Hepatic stellate cell (primary cell): ENCODE measurements around the gene RSU1.

ENCODE experiments used
- DNase-seq: peaks from one replicate; pipeline ENCODE4 v3.0.0; 2011; ENCODE audit warnings: low spot score

The RSU1 gene

GRCh38 chr10:16822027-16822426 is 4.8 kb upstream of the RSU1 start:
- DNase-seq, result no peak

DNA sequence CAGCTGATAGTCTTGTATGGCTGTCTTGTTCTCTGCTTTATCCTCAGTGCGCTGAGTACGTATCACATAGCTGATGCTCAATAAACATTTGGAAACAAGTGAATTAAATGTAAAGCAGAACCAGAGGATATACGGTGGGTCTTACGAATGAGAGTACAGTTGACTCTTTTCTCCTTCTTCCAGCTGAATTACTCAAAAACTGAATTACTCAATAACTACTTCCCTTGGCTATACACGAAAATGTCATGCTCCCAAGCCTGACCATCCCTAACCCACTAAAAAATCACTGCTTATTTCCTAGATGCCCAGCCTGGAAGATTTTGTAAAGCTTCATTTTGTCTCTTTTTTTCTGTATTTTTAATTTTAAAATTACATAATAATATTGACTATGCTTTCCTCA is 3.2 kb upstream of the RSU1 start:
- no peak for DNase-seq

- no peak for DNase-seq
Measured at GRCh38 chr10:16820018-16820417, 2.8 kb upstream of the RSU1 start.

DNA sequence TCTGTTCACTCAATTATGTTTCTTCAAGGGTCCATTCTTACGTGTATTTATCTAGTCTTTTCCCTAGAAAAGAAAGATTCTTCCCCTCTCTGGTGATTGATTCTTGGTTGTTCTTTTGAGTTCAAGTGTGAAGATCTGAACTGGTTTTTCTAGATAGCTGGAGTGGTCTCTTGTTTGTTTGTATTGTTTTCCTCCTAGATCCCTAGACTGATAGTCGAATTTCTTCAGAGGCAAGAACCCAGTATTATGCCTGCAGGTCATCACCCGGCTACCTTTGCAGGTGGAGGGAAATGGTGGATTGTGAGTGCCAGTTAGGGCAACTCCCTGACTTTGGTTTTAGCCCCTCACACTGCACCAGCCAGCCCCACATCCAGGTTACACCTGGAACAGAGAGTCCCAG is 2.2 kb upstream of the RSU1 start:
- DNase-seq, result no peak

- no peak for DNase-seq
Measured at GRCh38 chr10:16819026-16819425, 1.8 kb upstream of the RSU1 start.

DNA sequence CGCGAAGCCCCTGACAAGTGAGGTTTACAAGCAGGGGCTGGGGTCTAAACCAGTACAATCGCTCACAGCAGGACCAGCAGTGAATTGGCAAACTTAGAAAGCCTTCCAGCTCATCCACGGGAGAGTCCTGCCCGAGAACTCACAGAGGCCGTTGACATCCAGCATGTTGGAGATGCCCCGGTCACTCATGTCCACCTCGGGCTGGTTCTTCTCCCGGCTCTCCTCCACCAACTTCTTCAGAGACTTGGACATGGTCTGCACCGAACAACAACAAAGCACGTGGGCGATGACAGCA is 447 bp downstream of the RSU1 start:
- DNase-seq, result no peak

- DNase-seq, result no peak
Measured at GRCh38 chr10:16816171-16816570, 1.1 kb downstream of the RSU1 start.

DNA sequence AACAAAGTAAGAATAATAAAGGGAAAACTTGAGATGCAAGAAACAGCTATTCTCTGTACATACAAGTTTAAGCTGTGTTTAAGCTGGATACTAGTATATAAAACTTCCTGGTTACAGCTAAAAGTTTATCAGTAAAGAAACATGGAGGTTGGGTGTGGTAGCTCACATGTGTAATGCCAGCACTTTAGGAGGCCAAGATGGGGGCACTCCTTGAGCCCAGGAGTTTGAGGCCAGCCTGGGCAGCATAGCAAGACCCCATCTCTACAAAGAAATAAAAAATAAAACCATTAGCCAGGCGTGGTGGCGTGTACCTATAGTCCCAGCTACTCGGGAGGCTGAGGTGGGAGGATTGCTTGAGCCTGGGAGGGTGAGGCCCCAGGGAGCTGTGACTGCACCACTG is 3.2 kb downstream of the RSU1 start:
- no peak for DNase-seq

- DNase-seq, result no peak
Measured at GRCh38 chr10:16812676-16813075, 4.5 kb downstream of the RSU1 start.

GRCh38 chr10:16811765-16812164 is 5.5 kb downstream of the RSU1 start:
- DNase-seq, result no peak

- DNase-seq, result no peak
Measured at GRCh38 chr10:16811292-16811691, 5.9 kb downstream of the RSU1 start.

- peak; percentile 25 for DNase-seq
Measured at GRCh38 chr10:16809074-16809718, 8.0 kb downstream of the RSU1 start.

- DNase-seq, result no peak
Measured at GRCh38 chr10:16804123-16804522, 13.1 kb downstream of the RSU1 start.

- DNase-seq, result no peak
Measured at GRCh38 chr10:16803464-16803863, 13.8 kb downstream of the RSU1 start.

DNA sequence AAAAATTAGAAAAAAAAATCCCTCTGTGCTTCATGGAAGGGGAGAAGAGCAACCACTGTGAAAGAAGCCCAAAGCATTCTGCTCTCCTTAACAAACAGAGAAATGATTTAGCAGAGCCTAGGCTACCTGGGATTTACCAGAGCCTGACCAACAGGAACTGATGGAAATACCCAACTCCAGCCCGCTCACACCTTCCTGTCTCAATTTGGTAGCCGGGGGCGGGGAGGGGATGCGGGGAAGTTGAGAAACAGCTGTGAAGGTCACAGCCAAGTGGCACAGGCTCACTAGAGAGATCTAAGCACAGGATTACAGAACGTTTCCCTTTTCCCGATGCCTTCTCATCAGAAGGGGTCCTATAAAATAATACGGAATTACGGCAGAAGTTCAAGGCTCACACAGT is 17.6 kb downstream of the RSU1 start:
- no peak for DNase-seq

- DNase-seq, result no peak
Measured at GRCh38 chr10:16798571-16798970, 18.7 kb downstream of the RSU1 start.

GRCh38 chr10:16795410-16796073 is 21.7 kb downstream of the RSU1 start:
- DNase-seq, result no peak

GRCh38 chr10:16794005-16794404 is 23.2 kb downstream of the RSU1 start:
- no peak for DNase-seq

DNA sequence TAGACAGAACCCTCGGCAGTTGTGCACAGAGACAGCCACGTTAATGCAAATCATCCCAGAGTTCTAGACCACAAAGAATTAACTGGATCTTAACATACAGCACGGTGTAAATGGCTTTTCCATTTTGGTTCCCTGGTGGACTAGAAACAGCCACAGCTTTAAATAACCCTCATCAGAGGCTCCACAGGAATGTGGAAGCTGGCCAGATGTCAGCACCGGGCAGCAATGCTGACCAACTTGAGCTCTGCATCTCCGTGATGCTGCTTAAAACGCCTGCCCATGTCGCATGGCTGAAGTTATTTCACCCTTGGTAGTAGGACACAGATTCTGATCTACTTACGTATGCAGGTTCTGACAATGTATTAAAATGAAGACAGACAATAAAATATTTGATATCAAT is 24.5 kb downstream of the RSU1 start:
- peak; percentile 48 for DNase-seq

DNA sequence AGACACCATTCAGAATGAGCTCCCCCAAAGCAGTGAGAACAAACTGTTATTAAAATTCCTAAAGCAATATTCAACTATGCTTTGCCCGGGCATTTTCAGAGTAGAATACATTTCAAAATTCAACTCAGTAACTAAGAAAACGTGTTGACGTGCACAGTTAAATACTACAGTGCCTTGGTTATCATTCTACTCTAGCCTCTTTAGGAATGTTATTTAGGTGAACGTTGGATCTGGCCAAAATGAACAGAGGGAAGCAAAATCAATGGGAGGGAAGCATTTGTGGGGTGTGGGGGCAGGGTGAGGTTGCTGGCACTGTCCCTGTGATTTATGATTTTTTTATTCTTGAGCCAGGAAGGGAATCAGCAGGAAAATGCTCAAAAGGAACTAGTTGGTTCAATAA is 27.5 kb downstream of the RSU1 start:
- DNase-seq, result no peak

DNA sequence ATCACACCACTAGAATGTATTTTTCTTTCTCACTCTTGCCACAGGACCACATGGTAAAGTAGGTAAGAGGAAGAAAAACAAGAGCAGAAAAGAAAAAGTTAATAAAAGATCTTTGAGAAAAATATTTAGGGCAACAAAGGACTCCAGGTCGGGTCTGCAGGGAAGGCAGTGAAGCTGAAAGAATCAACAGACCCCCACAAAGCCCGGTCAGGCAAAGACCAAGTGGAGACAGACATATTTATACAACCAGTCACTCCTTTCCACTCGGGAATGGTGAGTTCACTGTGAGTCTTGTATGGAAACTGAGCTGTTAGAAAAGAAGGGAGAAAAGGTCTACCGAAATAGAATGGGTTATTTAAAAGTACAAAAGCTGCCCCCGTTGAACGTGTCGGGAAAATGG is 28.0 kb downstream of the RSU1 start:
- DNase-seq, result no peak

- DNase-seq, result no peak
Measured at GRCh38 chr10:16788778-16789177, 28.4 kb downstream of the RSU1 start.

- DNase-seq, result no peak
Measured at GRCh38 chr10:16788125-16788524, 29.1 kb downstream of the RSU1 start.

DNA sequence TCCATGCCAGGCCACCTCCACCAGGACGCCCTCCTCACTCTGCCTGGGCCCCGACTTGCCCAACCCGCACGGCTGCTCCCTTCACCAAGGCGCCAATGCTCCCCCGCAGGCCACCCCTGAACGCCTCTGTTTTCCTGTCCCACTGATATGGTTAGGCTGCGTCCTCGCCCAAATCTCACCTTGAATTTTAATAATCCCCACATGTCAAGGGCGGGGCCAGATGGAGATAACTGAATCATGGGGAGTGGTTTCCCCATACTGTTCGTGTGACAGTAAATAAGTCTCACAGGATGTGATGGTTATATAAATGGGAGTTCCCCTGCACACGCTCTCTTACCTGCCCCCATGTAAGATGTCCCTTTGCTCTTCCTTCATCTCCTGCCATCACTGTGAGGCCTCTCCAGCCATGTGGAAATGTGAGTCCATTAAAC is 29.8 kb downstream of the RSU1 start:
- DNase-seq, result no peak
